SK-N-SH treated with all-trans-retinoic acid at 6 μM for 48 hours (cell line): ENCODE data around the gene MAGED1.

ENCODE experiments used
- ARNTL ChIP-seq: fragments of 450-650 bp; formaldehyde crosslinking; IDR thresholded peaks from 2 replicates; pipeline ENCODE4 v1.5.0; 2020; ENCODE audit warnings: low read depth, mild to moderate bottlenecking, moderate library complexity, borderline replicate concordance
- BACH2 ChIP-seq: fragments of 250-450 bp; sonication (Bioruptor Pico); IDR thresholded peaks from 2 replicates; pipeline ENCODE4 v1.9.0; 2021; ENCODE audit warnings: mild to moderate bottlenecking, borderline replicate concordance
- CREB5 ChIP-seq: fragments of 250-450 bp; sonication (Bioruptor Pico); IDR thresholded peaks from 2 replicates; pipeline ENCODE4 v1.5.1; 2020; ENCODE audit warnings: low read depth, mild to moderate bottlenecking, moderate library complexity
- ESRRG ChIP-seq: fragments of 250-450 bp; sonication (Bioruptor Pico); IDR thresholded peaks from 2 replicates; pipeline ENCODE4 v1.6.1; 2021; ENCODE audit warnings: mild to moderate bottlenecking
- ISL1 ChIP-seq: fragments of 250-450 bp; sonication (Bioruptor Pico); IDR thresholded peaks from 2 replicates; pipeline ENCODE4 v2.1.2; 2022; ENCODE audit warnings: mild to moderate bottlenecking, moderate library complexity
- PATZ1 ChIP-seq: fragments of 250-450 bp; sonication (Bioruptor Pico); IDR thresholded peaks from 2 replicates; pipeline ENCODE4 v1.8.0; 2020; ENCODE audit warnings: mild to moderate bottlenecking, moderate library complexity, borderline replicate concordance

- TF ChIP-seq PATZ1 (CRISPR knock-in tag) (no peak), CREB5 (CRISPR knock-in tag) (no peak), ISL1 (CRISPR knock-in tag) (no peak), BACH2 (no peak), ARNTL (CRISPR knock-in tag) (no peak), ESRRG (CRISPR knock-in tag) (no peak)
Observed at GRCh38 chrX:51852096-51852495, 41.3 kb upstream of the MAGED1 start.
